Endodermal cell (in vitro differentiated cells): ENCODE measurements around the gene ORAI2. TPM values are rescaled to one million over a fixed set of nuclear protein-coding genes. Genes with fewer than 3 reads are reported as not detected.

Source experiments
- DNase-seq: peaks from one replicate; pipeline ENCODE4 v3.0.0-alpha.2; 2017
- H3K27ac ChIP-seq: 2 replicates; pipeline ENCODE4 v1.5.1; 2013; ENCODE audit warnings: mild to moderate bottlenecking, low read depth, low read length, moderate library complexity
- H3K27me3 ChIP-seq: 2 replicates; pipeline ENCODE4 v1.6.1; 2013; ENCODE audit warnings: mild to moderate bottlenecking, low read length, moderate library complexity; ENCODE audit not compliant: insufficient read depth, control insufficient read depth, poor library complexity, severe bottlenecking
- H3K36me3 ChIP-seq: 2 replicates; pipeline ENCODE4 v1.7.0; 2013; ENCODE audit warnings: mild to moderate bottlenecking, low read length, moderate library complexity; ENCODE audit not compliant: control insufficient read depth, insufficient read depth
- H3K4me1 ChIP-seq: one replicate; pipeline ENCODE4 v1.7.0; 2013; ENCODE audit warnings: low read length; ENCODE audit not compliant: control insufficient read depth, insufficient read depth
- H3K4me3 ChIP-seq: 2 replicates; pipeline ENCODE4 v1.5.1; 2013; ENCODE audit warnings: mild to moderate bottlenecking, low read length, moderate library complexity
- H3K9ac ChIP-seq: 2 replicates; pipeline ENCODE4 v1.6.1; 2013; ENCODE audit warnings: mild to moderate bottlenecking, low read length, moderate library complexity; ENCODE audit not compliant: poor library complexity, severe bottlenecking; ENCODE audit errors: extremely low read depth
- H3K9me3 ChIP-seq: 2 replicates; pipeline ENCODE4 v1.6.1; 2013; ENCODE audit warnings: mild to moderate bottlenecking, low read length, moderate library complexity; ENCODE audit not compliant: control insufficient read depth
- H3K27ac Mint-ChIP-seq: 2 replicates; pipeline ENCODE4 v1.8.0; 2020; ENCODE audit warnings: mixed read lengths
- H3K27me3 Mint-ChIP-seq: 2 replicates; pipeline ENCODE4 v1.8.0; 2021; ENCODE audit warnings: mild to moderate bottlenecking, mixed read lengths; ENCODE audit not compliant: insufficient read depth
- H3K36me3 Mint-ChIP-seq: 2 replicates; pipeline ENCODE4 v1.8.0; 2020; ENCODE audit warnings: low read depth, mixed read lengths
- H3K4me1 Mint-ChIP-seq: 2 replicates; pipeline ENCODE4 v1.8.0; 2020; ENCODE audit warnings: mixed read lengths
- H3K4me3 Mint-ChIP-seq: 2 replicates; pipeline ENCODE4 v1.8.0; 2020; ENCODE audit warnings: mild to moderate bottlenecking, moderate library complexity, mixed read lengths
- H3K9me3 Mint-ChIP-seq: 2 replicates; pipeline ENCODE4 v1.8.0; 2020; ENCODE audit warnings: mild to moderate bottlenecking, mixed read lengths
- WGBS, 2 experiments: methylation state at CpG; one replicate each; pipeline versions ENCODE4 v1.1.5 to v1.1.7; 2013; ENCODE audit warnings: missing lambda C conversion rate in 2 of 2, mixed read lengths in 1 of 2; ENCODE audit not compliant: insufficient coverage in 1 of 2, insufficient read length in 1 of 2; 5-methylcytosine and 5-hydroxymethylcytosine counted together
- total RNA-seq, 2 donors: library from RNA; stranded (reverse); fragmentation: NEBNext Ultra II Directional in 1 of 2; extraction: Animal tissue kit (Norgen Biotek cat#: 25700) in 1 of 2; gene quantifications; 2 replicates in 1 of 2; 3 replicates in 1 of 2; pipeline ENCODE4 v1.2.1, GENCODE V29; 2021
- TF ChIP-seq, protein P1 (sequence below): fragments of 200-600 bp; sonication (generic); conservative IDR thresholded peaks from 2 replicates; pipeline ENCODE4 v1.5.0; 2021; ENCODE audit warnings: antibody characterized with exemption, mild to moderate bottlenecking

Gene ORAI2
- total RNA-seq, 2 donors from 2014 or later, result 24.3 to 26.1 TPM

DNA sequence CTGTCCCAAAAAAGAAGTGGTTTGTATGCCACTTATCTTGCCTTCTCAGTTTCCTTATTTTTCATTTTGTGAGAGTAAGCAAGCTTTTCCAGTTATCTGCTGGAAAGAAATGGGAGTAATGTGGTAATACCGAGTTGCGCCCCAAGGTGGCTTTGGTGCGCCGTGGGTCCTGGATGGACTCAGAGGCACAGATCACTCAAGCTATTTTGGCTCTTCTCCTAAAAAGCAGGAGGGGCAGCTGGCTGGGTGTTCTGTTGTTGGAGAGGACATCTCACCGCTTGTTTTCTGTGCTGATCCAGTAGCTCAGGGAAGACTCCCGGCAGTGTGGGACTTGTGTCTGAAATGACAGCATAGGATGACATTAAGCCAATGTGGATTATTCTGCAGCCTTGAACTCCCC, 20.8 kb upstream of the ORAI2 start:
- no peak overlapping the region for H3K9ac ChIP-seq
- H3K4me3 ChIP-seq, result no peak overlapping the region
- peak; percentile 83 for DNase-seq
- Mint-ChIP-seq H3K36me3 (peaks cover 93% of the 10 kb centered on the region), H3K27me3 (no peaks in the 10 kb centered on the region), H3K9me3 (peaks cover 22% of the 10 kb centered on the region), H3K27ac (no peak overlapping the region), H3K4me1 (no peaks in the 10 kb centered on the region), H3K4me3 (no peak overlapping the region)
- H3K36me3 ChIP-seq, result peaks cover 94% of the 10 kb centered on the region
- H3K27ac ChIP-seq, result no peak overlapping the region
- H3K27me3 ChIP-seq, result no peaks in the 10 kb centered on the region
- WGBS, 2 experiments, result 84 to 90% methylated on average over 6 of the region's 6 CpGs
- H3K9me3 ChIP-seq, result peaks cover 25% of the 10 kb centered on the region
- H3K4me1 ChIP-seq, result no peaks in the 10 kb centered on the region
- TF ChIP-seq, protein P1, sequence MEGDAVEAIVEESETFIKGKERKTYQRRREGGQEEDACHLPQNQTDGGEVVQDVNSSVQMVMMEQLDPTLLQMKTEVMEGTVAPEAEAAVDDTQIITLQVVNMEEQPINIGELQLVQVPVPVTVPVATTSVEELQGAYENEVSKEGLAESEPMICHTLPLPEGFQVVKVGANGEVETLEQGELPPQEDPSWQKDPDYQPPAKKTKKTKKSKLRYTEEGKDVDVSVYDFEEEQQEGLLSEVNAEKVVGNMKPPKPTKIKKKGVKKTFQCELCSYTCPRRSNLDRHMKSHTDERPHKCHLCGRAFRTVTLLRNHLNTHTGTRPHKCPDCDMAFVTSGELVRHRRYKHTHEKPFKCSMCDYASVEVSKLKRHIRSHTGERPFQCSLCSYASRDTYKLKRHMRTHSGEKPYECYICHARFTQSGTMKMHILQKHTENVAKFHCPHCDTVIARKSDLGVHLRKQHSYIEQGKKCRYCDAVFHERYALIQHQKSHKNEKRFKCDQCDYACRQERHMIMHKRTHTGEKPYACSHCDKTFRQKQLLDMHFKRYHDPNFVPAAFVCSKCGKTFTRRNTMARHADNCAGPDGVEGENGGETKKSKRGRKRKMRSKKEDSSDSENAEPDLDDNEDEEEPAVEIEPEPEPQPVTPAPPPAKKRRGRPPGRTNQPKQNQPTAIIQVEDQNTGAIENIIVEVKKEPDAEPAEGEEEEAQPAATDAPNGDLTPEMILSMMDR, result peak; percentile 72

DNA sequence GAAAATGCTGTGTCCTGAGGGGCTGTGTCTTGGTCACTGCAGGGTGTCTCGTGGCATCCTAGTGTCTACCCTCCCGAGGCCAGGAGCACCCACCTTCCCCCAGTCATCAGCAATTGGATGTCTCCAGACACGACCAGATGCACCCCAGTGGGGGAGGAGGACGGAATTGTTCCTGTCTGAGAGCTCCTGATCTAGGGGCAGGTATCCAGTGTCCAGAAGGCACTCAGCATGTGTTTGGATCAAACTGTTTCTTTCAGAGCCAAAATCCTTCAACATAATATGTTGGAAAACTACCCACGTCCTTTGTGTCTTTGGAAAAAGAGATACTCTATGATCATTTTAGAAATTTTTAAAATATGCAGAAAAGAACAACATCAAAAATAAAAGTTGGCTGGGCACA, 20.3 kb upstream of the ORAI2 start:
- no peak for DNase-seq
- Mint-ChIP-seq H3K4me3 (no peak overlapping the region), H3K9me3 (peaks cover 22% of the 10 kb centered on the region), H3K27me3 (no peaks in the 10 kb centered on the region), H3K27ac (no peak overlapping the region), H3K4me1 (no peaks in the 10 kb centered on the region), H3K36me3 (peaks cover 88% of the 10 kb centered on the region)
- peaks cover 88% of the 10 kb centered on the region for H3K36me3 ChIP-seq
- no peak overlapping the region for H3K4me3 ChIP-seq
- H3K9me3 ChIP-seq, result peaks cover 20% of the 10 kb centered on the region
- H3K27me3 ChIP-seq, result no peaks in the 10 kb centered on the region
- no peaks in the 10 kb centered on the region for H3K4me1 ChIP-seq
- TF ChIP-seq, protein P1, result no peak
- no peak overlapping the region for H3K9ac ChIP-seq
- WGBS, 2 experiments, result 95 to 100% methylated on average over 4 to 5 of the region's 5 CpGs
- no peak overlapping the region for H3K27ac ChIP-seq

DNA sequence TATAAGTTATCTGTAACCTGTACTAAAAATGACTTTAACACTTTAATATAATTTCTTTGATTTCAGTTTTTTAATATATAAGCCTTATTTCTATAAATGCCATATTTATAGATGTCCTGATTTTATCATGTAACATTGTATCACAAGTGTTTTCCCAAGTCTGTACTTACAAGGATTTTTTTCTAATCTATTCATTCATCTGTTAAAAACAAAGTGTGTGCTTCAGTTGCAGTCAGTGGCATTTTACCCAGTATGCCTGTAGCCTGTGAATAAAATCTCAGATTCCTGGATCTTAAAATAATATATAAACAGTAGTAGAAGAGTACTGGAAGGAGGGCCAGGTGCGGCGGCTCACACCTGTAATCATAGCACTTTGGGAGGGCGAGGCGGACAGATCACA, 19.8 kb upstream of the ORAI2 start:
- H3K27ac Mint-ChIP-seq, result no peak overlapping the region
- no peak overlapping the region for H3K9ac ChIP-seq
- H3K27ac ChIP-seq, result no peak overlapping the region
- no peaks in the 10 kb centered on the region for H3K4me1 Mint-ChIP-seq
- H3K9me3 ChIP-seq, result peaks cover 20% of the 10 kb centered on the region
- peaks cover 87% of the 10 kb centered on the region for H3K36me3 Mint-ChIP-seq
- peaks cover 19% of the 10 kb centered on the region for H3K9me3 Mint-ChIP-seq
- TF ChIP-seq, protein P1, result no peak
- H3K4me3 ChIP-seq, result no peak overlapping the region
- no peak for DNase-seq
- H3K4me1 ChIP-seq, result no peaks in the 10 kb centered on the region
- no peak overlapping the region for H3K4me3 Mint-ChIP-seq
- no peaks in the 10 kb centered on the region for H3K27me3 ChIP-seq
- WGBS, 2 experiments, result 97% methylated on average over 4 of the region's 4 CpGs; no CpG with 5 or more reads in 1 of the 2 experiments
- no peaks in the 10 kb centered on the region for H3K27me3 Mint-ChIP-seq
- peaks cover 87% of the 10 kb centered on the region for H3K36me3 ChIP-seq
